HepG2 (cell line): ENCODE data around the gene HNRNPH3. TPM values are rescaled to one million over a fixed set of nuclear protein-coding genes. Genes with fewer than 3 reads are reported as not detected.

Source experiments
- ATAC-seq: fragments of 200-7000 bp; cut with Tn5 transposase; 3 replicates; pipeline ENCODE4 v1.9.1; 2020; ENCODE audit warnings: mild to moderate bottlenecking, moderate library complexity
- BruUV-seq: library from RNA; stranded (reverse); fragments of 400-500 nt; replicated peaks from 2 replicates; lab custom pipeline; 2021; lab: Mats Ljungman, UMichigan
- CTCF ChIA-PET: fragments of 300-600 bp; formaldehyde crosslinking; extraction: SDS; loops from one replicate; lab custom pipeline; 2021; ENCODE audit warnings: low total read pairs, inconsistent platforms, low intra/inter-chr PET ratio; lab: Yijun Ruan, JAX
- POLR2A ChIA-PET: fragments of 350-600 bp; sonication (Branson Sonifier 250); formaldehyde crosslinking; loops from one replicate; lab custom pipeline; 2020; ENCODE audit warnings: antibody characterized with exemption, inconsistent platforms; lab: Yijun Ruan, JAX
- DNase-seq: peaks from one replicate; pipeline ENCODE4 v3.0.0-alpha.2; 2015; ENCODE audit warnings: low spot score
- FAIRE-seq: peaks from 3 replicates; lab custom pipeline; 2011; peaks lifted over from hg19 to GRCh38; lab: Jason Lieb, UNC
- H2AFZ ChIP-seq: one replicate; pipeline ENCODE4 v1.6.1; 2011; ENCODE audit warnings: low read length, inconsistent platforms
- H3K27ac ChIP-seq: fragments of 300-600 bp; 3 replicates; pipeline ENCODE4 v1.8.0; 2011; ENCODE audit warnings: mixed run types, mild to moderate bottlenecking, mixed read lengths, low read length, inconsistent platforms; ENCODE audit not compliant: insufficient read depth; ENCODE audit errors: extremely low read length
- H3K27me3 ChIP-seq, 2 experiments: fragments of 200-600 bp in 1 of 2; 2 replicates in 1 of 2; 3 replicates in 1 of 2; pipeline versions ENCODE4 v1.6.0 to v1.8.0; 2011; ENCODE audit warnings: low read length in 2 of 2, mild to moderate bottlenecking in 2 of 2, moderate library complexity in 2 of 2, inconsistent platforms in 1 of 2; ENCODE audit not compliant: insufficient read depth in 2 of 2, control insufficient read depth in 1 of 2
- H3K36me3 ChIP-seq, 2 experiments: fragments of 200-600 bp in 1 of 2; replicated peaks in 1 of 2; 2 replicates in 1 of 2; 3 replicates in 1 of 2; pipeline versions ENCODE4 v1.5.1 to v1.8.0; 2011; ENCODE audit warnings: low read length in 2 of 2, inconsistent platforms in 1 of 2; ENCODE audit not compliant: insufficient read depth in 2 of 2, control insufficient read depth in 1 of 2
- H3K4me1 ChIP-seq: 2 replicates; pipeline ENCODE4 v1.5.1; 2012; ENCODE audit warnings: low read length, inconsistent platforms; ENCODE audit not compliant: insufficient read depth
- H3K4me2 ChIP-seq: 2 replicates; pipeline ENCODE4 v1.6.0; 2011; ENCODE audit warnings: low read depth, low read length, inconsistent platforms
- H3K4me3 ChIP-seq, 3 experiments: fragments of 200-600 bp in 1 of 3; sonication (generic), shearing (Covaris generic) in 1 of 3; replicated peaks in 1 of 3; 2 replicates each; pipeline ENCODE4 v1.5.1; 2011 to 2016; ENCODE audit warnings: low read length in 3 of 3, inconsistent platforms in 2 of 3, low read depth in 2 of 3, mild to moderate bottlenecking in 2 of 3, control low read depth in 1 of 3, mixed read lengths in 1 of 3; ENCODE audit not compliant: insufficient read depth in 1 of 3
- H3K79me2 ChIP-seq: one replicate; pipeline ENCODE4 v1.6.1; 2011; ENCODE audit warnings: low read length, inconsistent platforms; ENCODE audit not compliant: insufficient read depth
- H3K9ac ChIP-seq: 2 replicates; pipeline ENCODE4 v1.6.0; 2011; ENCODE audit warnings: mild to moderate bottlenecking, low read depth, low read length, inconsistent platforms; ENCODE audit not compliant: insufficient read depth
- H3K9me3 ChIP-seq: 2 replicates; pipeline ENCODE4 v1.5.1; 2012; ENCODE audit warnings: mild to moderate bottlenecking, low read length
- H4K20me1 ChIP-seq: 2 replicates; pipeline ENCODE4 v1.6.0; 2011; ENCODE audit warnings: inconsistent platforms, mild to moderate bottlenecking, low read length, moderate library complexity; ENCODE audit not compliant: insufficient read depth
- ATF4 ChIP-seq, 2 experiments: fragments of 450-650 bp in 1 of 2; sonication (generic) in 1 of 2; formaldehyde crosslinking; IDR thresholded peaks; 2 replicates each; pipeline versions ENCODE4 v1.5.0 to v1.8.0; 2020 to 2022; ENCODE audit warnings: mild to moderate bottlenecking in 1 of 2, missing genetic modification reagents in 1 of 2
- CHCHD3 ChIP-seq: sonication (generic); formaldehyde crosslinking; IDR thresholded peaks from 2 replicates; pipeline ENCODE4 v1.8.0; 2022; ENCODE audit warnings: mild to moderate bottlenecking, missing genetic modification reagents, moderate library complexity
- KDM3A ChIP-seq: IDR thresholded peaks from 2 replicates; pipeline ENCODE4 v1.6.1; 2018; ENCODE audit warnings: low read depth, missing compliant biosample characterization
- MAFF ChIP-seq: IDR thresholded peaks from 2 replicates; pipeline ENCODE4 v1.6.1; 2011; ENCODE audit warnings: low read depth, low read length, improper control_type of control experiment
- MAFK ChIP-seq, 2 experiments: IDR thresholded peaks in 1 of 2; conservative IDR thresholded peaks in 1 of 2; 2 replicates each; pipeline ENCODE4 v1.6.1; 2011; ENCODE audit warnings: improper control_type of control experiment in 2 of 2, low read length in 2 of 2
- RAD21 ChIP-seq: fragments of 450-650 bp; formaldehyde crosslinking; IDR thresholded peaks from 2 replicates; pipeline ENCODE4 v1.5.0; 2020; ENCODE audit warnings: mild to moderate bottlenecking
- SIN3A ChIP-seq: IDR thresholded peaks from 2 replicates; pipeline ENCODE4 v1.6.1; 2011; ENCODE audit warnings: low read depth, mild to moderate bottlenecking, control low read depth, low read length, borderline replicate concordance
- ZKSCAN1 ChIP-seq: fragments of 150-350 bp; IDR thresholded peaks from 2 replicates; pipeline ENCODE4 v1.6.1; 2014; ENCODE audit warnings: low read length
- ZNF142 ChIP-seq: sonication (generic); formaldehyde crosslinking; IDR thresholded peaks from 2 replicates; pipeline ENCODE4 v1.4.0; 2020; ENCODE audit warnings: missing genetic modification reagents
- ZNF282 ChIP-seq: fragments of 450-650 bp; IDR thresholded peaks from 2 replicates; pipeline ENCODE4 v1.6.1; 2018; ENCODE audit not compliant: partially characterized antibody
- ZNF629 ChIP-seq: sonication (generic); formaldehyde crosslinking; conservative IDR thresholded peaks from 2 replicates; pipeline ENCODE4 v1.5.0; 2020; ENCODE audit warnings: missing genetic modification reagents
- WGBS: methylation state at CpG from one replicate; pipeline ENCODE4 v1.1.6; 2017; ENCODE audit warnings: low lambda C conversion rate; 5-methylcytosine and 5-hydroxymethylcytosine counted together
- in situ Hi-C: cut with HindIII; loops from 2 replicates; pipeline ENCODE4 v1.10.0; 2017; ENCODE audit warnings: low pct_unique_long_range_greater_than_20kb; ENCODE audit not compliant: extremely low pct_ligation_motif_present
- intact Hi-C: fragments of 100-400 bp; cut with micrococcal nuclease; formaldehyde crosslinking; loops from one replicate; pipeline ENCODE4 v1.10.0; 2022; ENCODE audit not compliant: unreplicated experiment
- polyA plus RNA-seq, 8 experiments: library from polyadenylated mRNA; depleted of rRNA in 3 of 8; stranded (reverse) in 7 of 8; unstranded in 1 of 8; fragments of >200 nt; fragmentation: Illumina TruSeq in 4 of 8; extraction: Trizol in 4 of 8; gene quantifications; 2 replicates each; pipeline versions ENCODE4 v1.2.1 to v1.2.3, GENCODE V29; 2011 to 2016; ENCODE audit warnings: low read depth in 4 of 8, missing spikeins in 1 of 8, mixed read lengths in 1 of 8; ENCODE audit not compliant: insufficient read depth in 1 of 8
- total RNA-seq, 5 experiments: library from RNA; depleted of rRNA; stranded (reverse); fragments of >200 nt; fragmentation: Illumina TruSeq; extraction: Trizol; gene quantifications; 2 replicates each; pipeline ENCODE4 v1.2.3, GENCODE V29; 2016; ENCODE audit warnings: low read depth in 1 of 5

HNRNPH3 gene
- total and polyA plus RNA-seq, 2 of the 13 experiments (the other 11 are each of a cell fraction or from before 2014, with no cell fraction given): 46.0 to 47.7 TPM

DNA sequence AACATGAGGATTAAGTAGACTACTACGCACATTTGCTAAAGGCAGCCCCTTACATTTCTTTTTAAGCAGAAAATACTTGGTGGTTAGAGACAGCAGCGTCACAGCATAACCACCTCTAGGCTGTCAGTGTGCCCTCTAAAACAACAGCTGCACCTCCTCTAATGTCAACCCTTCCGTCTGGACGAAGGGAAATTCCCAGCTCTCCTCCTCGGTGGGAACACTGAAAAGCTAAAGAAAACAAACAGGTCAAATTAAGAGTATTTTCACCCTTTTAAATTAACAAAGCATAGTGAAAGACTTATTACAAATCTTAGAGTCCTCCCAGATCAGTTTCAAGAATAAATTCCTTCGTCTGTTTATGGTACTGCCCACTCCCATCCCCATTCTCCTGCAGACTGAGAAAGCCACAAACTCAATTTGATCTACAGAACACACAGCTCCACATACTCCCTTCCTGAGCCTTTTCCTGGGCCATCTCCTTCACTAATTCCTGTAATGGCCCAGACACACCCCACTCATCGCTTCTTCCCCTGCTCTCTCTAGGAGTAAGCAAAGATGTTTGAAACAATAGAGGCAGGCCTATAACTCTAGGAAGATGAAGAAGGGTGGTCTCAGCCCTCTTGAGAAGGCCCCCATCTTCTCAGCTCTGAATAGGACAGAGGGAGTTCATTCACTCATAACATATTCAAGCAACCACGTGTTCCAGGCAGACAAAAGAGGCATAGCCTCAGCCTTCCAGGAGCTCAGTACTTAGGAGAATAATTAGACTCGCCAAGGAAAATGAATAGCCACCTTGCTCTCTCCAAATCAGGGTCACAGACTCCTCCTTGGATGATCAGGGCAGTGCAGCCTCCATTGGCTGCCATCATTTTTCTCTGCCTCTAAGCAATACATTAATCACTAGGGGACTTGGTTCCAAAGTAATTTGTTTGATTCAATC, 47.5 kb upstream of the HNRNPH3 start:
- Histone ChIP-seq H3K27me3 (no peaks in the 10 kb centered on the region), H3K9ac (no peak overlapping the region), H3K27ac (no peak overlapping the region), H3K79me2 (no peaks in the 10 kb centered on the region), H2AFZ (no peak overlapping the region), H3K4me2 (no peak overlapping the region), H3K4me1 (no peaks in the 10 kb centered on the region), H3K9me3 (no peaks in the 10 kb centered on the region)
- no TSS peak for BruUV-seq
- no peak for ATAC-seq
- FAIRE-seq: no peak
- CTCF ChIA-PET: no interaction called here
- 79% methylated on average over 9 of the region's 9 CpGs for WGBS
- POLR2A ChIA-PET: no interaction called here
- intact Hi-C loops: no loop called here
- TF ChIP-seq ZNF282 (no peak), ZNF629 (CRISPR knock-in tag) (no peak)
- TF ChIP-seq, all 625 proteins: peak for 0
- DNase-seq: no peak
- no peak overlapping the region for H3K4me3 ChIP-seq
- in situ Hi-C loops: no loop called here
- no peaks in the 10 kb centered on the region for H3K36me3 ChIP-seq
- no peaks in the 10 kb centered on the region for H4K20me1 ChIP-seq

DNA sequence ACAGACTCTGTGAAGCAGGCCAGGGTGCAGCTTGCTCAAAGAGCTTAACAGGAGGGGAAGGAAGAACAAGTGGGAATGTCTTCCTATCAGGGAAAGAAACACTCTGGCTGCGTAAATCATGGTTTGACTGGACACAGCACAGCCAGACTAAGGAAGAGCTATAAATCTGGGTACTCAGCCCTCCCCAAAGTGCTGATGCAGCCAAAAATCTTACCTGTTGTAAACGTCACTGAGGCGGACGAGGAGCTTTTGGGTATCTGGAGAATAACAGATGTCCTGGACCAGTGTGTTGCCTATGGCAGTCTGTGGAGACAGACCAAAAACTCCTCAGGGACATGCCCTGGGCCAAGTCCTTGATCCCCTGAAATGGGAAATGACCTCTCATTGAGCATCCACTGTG, 43.1 kb upstream of the HNRNPH3 start:
- Histone ChIP-seq H3K9me3 (no peaks in the 10 kb centered on the region), H2AFZ (no peak overlapping the region), H3K4me1 (no peaks in the 10 kb centered on the region), H3K27me3 (no peaks in the 10 kb centered on the region), H3K4me2 (no peak overlapping the region), H3K36me3 (no peaks in the 10 kb centered on the region), H3K4me3 (no peak overlapping the region), H4K20me1 (no peaks in the 10 kb centered on the region), H3K9ac (no peak overlapping the region), H3K79me2 (no peaks in the 10 kb centered on the region), H3K27ac (no peak overlapping the region)
- DNase-seq: no peak
- intact Hi-C loops (no loop called here), in situ Hi-C loops (no loop called here)
- WGBS: 100% methylated on average over 4 of the region's 4 CpGs
- POLR2A ChIA-PET: no interaction called here
- no peak for FAIRE-seq
- no TSS peak for BruUV-seq
- no peak for ATAC-seq
- CTCF ChIA-PET: no interaction called here
- TF ChIP-seq KDM3A (CRISPR knock-in tag) (no peak), ZNF142 (CRISPR knock-in tag) (no peak), CHCHD3 (no peak), ATF4 (CRISPR knock-in tag; IDR thresholded peaks at IDR 0.05) (no peak), ZKSCAN1 (no peak), SIN3A (no peak), RAD21 (no peak), MAFF (peak; percentile 62), MAFK (conservative IDR thresholded peaks at IDR 0.05 in 1 of 2, IDR thresholded peaks at IDR 0.05 in 1 of 2; ENCODE audit: low read length in 2 of 2) (peak; percentile 67 to 76)
